Vagina (tissue), 2 donors: ENCODE data around the gene C17orf107. TPM values are rescaled to one million over a fixed set of nuclear protein-coding genes. Genes with fewer than 3 reads are reported as not detected.

ENCODE experiments used
- DNase-seq, 2 donors: peaks; one replicate each; pipeline ENCODE4 v3.0.0-alpha.2; 2017; ENCODE audit errors: extremely low spot score in 2 of 2
- H3K27ac ChIP-seq: fragments of 200-600 bp; sonication (generic); one replicate; pipeline ENCODE4 v1.5.1; 2019
- H3K27me3 ChIP-seq: fragments of 200-600 bp; sonication (generic); one replicate; pipeline ENCODE4 v1.5.1; 2019
- H3K36me3 ChIP-seq, 2 donors: fragments of 200-600 bp; sonication (generic); one replicate each; pipeline ENCODE4 v1.5.1; 2017 to 2019
- H3K4me1 ChIP-seq: fragments of 200-600 bp; sonication (generic); one replicate; pipeline ENCODE4 v1.5.1; 2019
- H3K4me3 ChIP-seq, 2 donors: fragments of 200-600 bp; sonication (generic); 1 replicate in 1 of 2; 2 replicates in 1 of 2; pipeline ENCODE4 v1.5.1; 2016 to 2019
- H3K9me3 ChIP-seq: fragments of 200-600 bp; sonication (generic); one replicate; pipeline ENCODE4 v1.5.1; 2019
- POLR2A ChIP-seq, 2 donors: fragments of 450-650 bp; IDR thresholded peaks; one replicate each; pipeline ENCODE4 v1.6.1; 2017; ENCODE audit warnings: antibody characterized with exemption in 2 of 2, mild to moderate bottlenecking in 2 of 2, moderate library complexity in 2 of 2
- POLR2AphosphoS5 ChIP-seq, 2 donors: sonication (generic); formaldehyde crosslinking; IDR thresholded peaks; one replicate each; pipeline ENCODE4 v1.9.0; 2017; ENCODE audit warnings: antibody characterized with exemption in 2 of 2, mild to moderate bottlenecking in 2 of 2, low read depth in 1 of 2; ENCODE audit not compliant: insufficient read depth in 1 of 2
- intact Hi-C: fragments of 100-400 bp; cut with DNase I; formaldehyde crosslinking; loops from one replicate; pipeline ENCODE4 v1.15.1; 2023
- total RNA-seq: library from RNA; depleted of rRNA; stranded (reverse); fragments of >200 nt; gene quantifications from one replicate; pipeline ENCODE4 v1.2.3, GENCODE V29; 2016
- TF ChIP-seq, protein P1 (sequence below), 3 experiments: fragments of 450-650 bp in 2 of 3; fragments of 200-600 bp in 1 of 3; sonication (generic) in 1 of 3; IDR thresholded peaks; one replicate each; pipeline ENCODE4 v1.5.1; 2017 to 2019; ENCODE audit warnings: antibody characterized with exemption in 3 of 3, mild to moderate bottlenecking in 2 of 3, moderate library complexity in 2 of 3

The C17orf107 gene
- total RNA-seq, 1 donor from 2014 or later = 1.7 TPM

DNA sequence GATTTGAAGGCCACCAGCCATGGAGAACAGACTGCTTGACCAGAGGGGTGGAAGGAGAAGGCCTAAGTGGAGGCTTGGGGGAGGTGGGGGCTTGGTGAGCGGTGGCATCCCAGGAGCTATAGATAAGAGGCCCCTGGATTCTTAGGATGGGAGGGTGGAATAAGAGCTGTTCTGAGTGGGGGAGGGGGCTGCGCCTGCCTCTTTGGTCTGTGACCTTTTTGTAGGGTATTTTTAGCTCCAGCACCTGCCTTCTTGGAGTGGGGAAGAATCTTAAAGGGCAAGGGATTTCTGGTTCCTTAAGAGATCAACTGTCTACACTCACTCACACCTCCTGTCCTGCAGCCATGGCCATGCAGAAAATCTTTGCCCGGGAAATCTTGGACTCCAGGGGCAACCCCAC, 52.1 kb downstream of the C17orf107 start:
- DNase-seq = no peak
- Histone ChIP-seq H3K27me3 (no peaks in the 10 kb centered on the region), H3K4me1 (peaks cover 21% of the 10 kb centered on the region), H3K9me3 (no peaks in the 10 kb centered on the region), H3K27ac (no peak overlapping the region), H3K4me3 (no peak overlapping the region), H3K36me3 (peaks cover 0 to 3% of the 10 kb centered on the region in 2 donors)
- TF ChIP-seq, protein P1, sequence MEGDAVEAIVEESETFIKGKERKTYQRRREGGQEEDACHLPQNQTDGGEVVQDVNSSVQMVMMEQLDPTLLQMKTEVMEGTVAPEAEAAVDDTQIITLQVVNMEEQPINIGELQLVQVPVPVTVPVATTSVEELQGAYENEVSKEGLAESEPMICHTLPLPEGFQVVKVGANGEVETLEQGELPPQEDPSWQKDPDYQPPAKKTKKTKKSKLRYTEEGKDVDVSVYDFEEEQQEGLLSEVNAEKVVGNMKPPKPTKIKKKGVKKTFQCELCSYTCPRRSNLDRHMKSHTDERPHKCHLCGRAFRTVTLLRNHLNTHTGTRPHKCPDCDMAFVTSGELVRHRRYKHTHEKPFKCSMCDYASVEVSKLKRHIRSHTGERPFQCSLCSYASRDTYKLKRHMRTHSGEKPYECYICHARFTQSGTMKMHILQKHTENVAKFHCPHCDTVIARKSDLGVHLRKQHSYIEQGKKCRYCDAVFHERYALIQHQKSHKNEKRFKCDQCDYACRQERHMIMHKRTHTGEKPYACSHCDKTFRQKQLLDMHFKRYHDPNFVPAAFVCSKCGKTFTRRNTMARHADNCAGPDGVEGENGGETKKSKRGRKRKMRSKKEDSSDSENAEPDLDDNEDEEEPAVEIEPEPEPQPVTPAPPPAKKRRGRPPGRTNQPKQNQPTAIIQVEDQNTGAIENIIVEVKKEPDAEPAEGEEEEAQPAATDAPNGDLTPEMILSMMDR (IDR thresholded peaks at IDR 0.05) = no peak
- TF ChIP-seq POLR2A (IDR thresholded peaks at IDR 0.05) (no peak), POLR2AphosphoS5 (IDR thresholded peaks at IDR 0.05; ENCODE audit: insufficient read depth in 1 of 2, low read depth in 1 of 2) (no peak)
- intact Hi-C loops = no loop called here

Other genes starting within 250 kb of the C17orf107 start
- gene PELP1, start 195.4 kb upstream of the C17orf107 start, total RNA-seq = 19.4 TPM
- gene ARRB2, start 188.9 kb upstream of the C17orf107 start, total RNA-seq = 28.0 TPM
- gene MED11, start 168.1 kb upstream of the C17orf107 start, total RNA-seq = 28.5 TPM
- not detected for gene ZMYND15, start 159.7 kb upstream of the C17orf107 start, total RNA-seq
- 6.4 TPM for gene CXCL16, start 159.6 kb upstream of the C17orf107 start, total RNA-seq
- not detected for gene TM4SF5, start 127.7 kb upstream of the C17orf107 start, total RNA-seq
- gene VMO1, start 113.2 kb upstream of the C17orf107 start, total RNA-seq = 12.5 TPM
- not detected for gene GLTPD2, start 110.6 kb upstream of the C17orf107 start, total RNA-seq
- gene PSMB6, start 103.4 kb upstream of the C17orf107 start, total RNA-seq = 110 TPM
- gene PLD2, start 92.4 kb upstream of the C17orf107 start, total RNA-seq = 63.6 TPM
- gene MINK1, start 66.2 kb upstream of the C17orf107 start, total RNA-seq = 120 TPM
- gene CHRNE, start 3.6 kb downstream of the C17orf107 start, total RNA-seq = 0.98 TPM
- not detected for gene GP1BA, start 32.7 kb downstream of the C17orf107 start, total RNA-seq
- 45.7 TPM for gene SLC25A11, start 40.5 kb downstream of the C17orf107 start, total RNA-seq
- 54.3 TPM for gene RNF167, start 40.7 kb downstream of the C17orf107 start, total RNA-seq
- 811 TPM for gene PFN1, start 49.0 kb downstream of the C17orf107 start, total RNA-seq
- gene ENO3, start 51.6 kb downstream of the C17orf107 start, total RNA-seq = 5.6 TPM
- 34.6 TPM for gene SPAG7, start 68.3 kb downstream of the C17orf107 start, total RNA-seq
- gene CAMTA2, start 88.1 kb downstream of the C17orf107 start, total RNA-seq = 36.3 TPM
- gene INCA1, start 98.0 kb downstream of the C17orf107 start, total RNA-seq = 1.7 TPM
- 46.9 TPM for gene KIF1C, start 98.4 kb downstream of the C17orf107 start, total RNA-seq
- gene SLC52A1, start 135.9 kb downstream of the C17orf107 start, total RNA-seq = 0.49 TPM
- 3.4 TPM for gene ZFP3, start 178.9 kb downstream of the C17orf107 start, total RNA-seq
- 4.9 TPM for gene ZNF232, start 212.3 kb downstream of the C17orf107 start, total RNA-seq
- gene USP6, start 216.5 kb downstream of the C17orf107 start, total RNA-seq = 0.49 TPM